ENCODE data around the gene TRIM25.

DNA sequence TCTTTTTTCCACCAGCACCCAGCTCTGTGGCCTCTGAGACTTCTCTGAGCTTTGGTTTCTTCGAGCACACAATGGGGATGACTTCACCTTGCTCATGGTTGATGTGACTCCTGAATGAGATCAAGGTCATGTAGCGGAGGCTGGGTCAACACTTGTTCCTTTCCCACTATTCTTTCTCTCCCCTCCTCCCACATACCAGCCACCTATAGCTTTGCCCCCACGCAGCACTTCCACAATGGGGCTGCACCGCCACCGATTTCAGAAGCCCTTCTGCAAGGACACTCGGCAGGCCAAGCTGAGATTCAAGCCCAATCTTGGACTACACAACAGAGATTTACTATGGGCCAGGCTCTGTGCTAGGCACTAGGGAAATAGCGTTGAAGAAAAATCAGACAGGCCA, 14.4 kb downstream of the TRIM25 start:
- TF ChIP-seq POLR2A (IDR thresholded peaks at IDR 0.05) = no peak
- TF ChIP-seq, protein P1, sequence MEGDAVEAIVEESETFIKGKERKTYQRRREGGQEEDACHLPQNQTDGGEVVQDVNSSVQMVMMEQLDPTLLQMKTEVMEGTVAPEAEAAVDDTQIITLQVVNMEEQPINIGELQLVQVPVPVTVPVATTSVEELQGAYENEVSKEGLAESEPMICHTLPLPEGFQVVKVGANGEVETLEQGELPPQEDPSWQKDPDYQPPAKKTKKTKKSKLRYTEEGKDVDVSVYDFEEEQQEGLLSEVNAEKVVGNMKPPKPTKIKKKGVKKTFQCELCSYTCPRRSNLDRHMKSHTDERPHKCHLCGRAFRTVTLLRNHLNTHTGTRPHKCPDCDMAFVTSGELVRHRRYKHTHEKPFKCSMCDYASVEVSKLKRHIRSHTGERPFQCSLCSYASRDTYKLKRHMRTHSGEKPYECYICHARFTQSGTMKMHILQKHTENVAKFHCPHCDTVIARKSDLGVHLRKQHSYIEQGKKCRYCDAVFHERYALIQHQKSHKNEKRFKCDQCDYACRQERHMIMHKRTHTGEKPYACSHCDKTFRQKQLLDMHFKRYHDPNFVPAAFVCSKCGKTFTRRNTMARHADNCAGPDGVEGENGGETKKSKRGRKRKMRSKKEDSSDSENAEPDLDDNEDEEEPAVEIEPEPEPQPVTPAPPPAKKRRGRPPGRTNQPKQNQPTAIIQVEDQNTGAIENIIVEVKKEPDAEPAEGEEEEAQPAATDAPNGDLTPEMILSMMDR (IDR thresholded peaks at IDR 0.05) = no peak
